GM23338 (cell line): ENCODE results near the gene OS9. TPM values are rescaled to one million over a fixed set of nuclear protein-coding genes. Genes with fewer than 3 reads are reported as not detected.

Source experiments
- ATAC-seq: fragments of 200-7000 bp; cut with Tn5 transposase; 3 replicates; pipeline ENCODE4 v1.9.1; 2020
- DNase-seq: peaks from one replicate; pipeline ENCODE4 v3.0.0-alpha.2; 2015; ENCODE audit warnings: low spot score
- H2AFZ ChIP-seq: fragments of 200-600 bp; sonication (generic); 2 replicates; pipeline ENCODE4 v1.8.0; 2016; ENCODE audit warnings: antibody characterized with exemption, mild to moderate bottlenecking, moderate library complexity
- H3F3A ChIP-seq: fragments of 200-600 bp; sonication (generic); replicated peaks from 2 replicates; pipeline ENCODE4 v1.8.0; 2017; ENCODE audit warnings: antibody characterized with exemption, mixed run types, low read depth
- H3K27ac ChIP-seq: fragments of 200-600 bp; sonication (generic); 2 replicates; pipeline ENCODE4 v1.6.1; 2016; ENCODE audit warnings: low read depth
- H3K27me3 ChIP-seq: fragments of 200-600 bp; sonication (generic); 2 replicates; pipeline ENCODE4 v1.8.0; 2016; ENCODE audit warnings: mild to moderate bottlenecking, mixed run types, moderate library complexity; ENCODE audit not compliant: insufficient read depth
- H3K36me3 ChIP-seq: fragments of 200-600 bp; sonication (generic); 2 replicates; pipeline ENCODE4 v1.8.0; 2016; ENCODE audit warnings: mild to moderate bottlenecking; ENCODE audit not compliant: insufficient read depth
- H3K4me1 ChIP-seq: fragments of 200-600 bp; sonication (generic); 2 replicates; pipeline ENCODE4 v1.8.0; 2016; ENCODE audit warnings: mild to moderate bottlenecking, moderate library complexity; ENCODE audit not compliant: insufficient read depth
- H3K4me2 ChIP-seq: fragments of 200-600 bp; sonication (generic); 2 replicates; pipeline ENCODE4 v1.7.1; 2017; ENCODE audit warnings: mixed run types
- H3K4me3 ChIP-seq: fragments of 200-600 bp; sonication (generic); 2 replicates; pipeline ENCODE4 v1.6.1; 2016; ENCODE audit warnings: mixed run types
- H3K79me2 ChIP-seq: fragments of 200-600 bp; sonication (generic); replicated peaks from 2 replicates; pipeline ENCODE4 v1.8.0; 2017; ENCODE audit warnings: mild to moderate bottlenecking; ENCODE audit not compliant: insufficient read depth
- H3K9me2 ChIP-seq: fragments of 200-600 bp; sonication (generic); 2 replicates; pipeline ENCODE4 v1.8.0; 2017; ENCODE audit not compliant: insufficient read depth
- H4K20me1 ChIP-seq: fragments of 200-600 bp; sonication (generic); replicated peaks from 2 replicates; pipeline ENCODE4 v1.8.0; 2017; ENCODE audit warnings: mild to moderate bottlenecking; ENCODE audit not compliant: insufficient read depth
- H3K27ac Mint-ChIP-seq: 2 replicates; pipeline ENCODE4 v1.8.0; 2020; ENCODE audit warnings: inconsistent platforms, mild to moderate bottlenecking, moderate library complexity, mixed read lengths
- H3K27me3 Mint-ChIP-seq: 3 replicates; pipeline ENCODE4 v1.8.0; 2022; ENCODE audit warnings: low read depth, mild to moderate bottlenecking, moderate library complexity, mixed read lengths, inconsistent platforms; ENCODE audit not compliant: insufficient read depth, poor library complexity
- H3K36me3 Mint-ChIP-seq: 3 replicates; pipeline ENCODE4 v1.8.0; 2021; ENCODE audit warnings: low read depth, mild to moderate bottlenecking, inconsistent platforms, moderate library complexity, mixed read lengths
- H3K4me1 Mint-ChIP-seq: 3 replicates; pipeline ENCODE4 v1.8.0; 2020; ENCODE audit warnings: mild to moderate bottlenecking, inconsistent platforms, mixed read lengths
- H3K4me3 Mint-ChIP-seq: 3 replicates; pipeline ENCODE4 v1.8.0; 2021; ENCODE audit warnings: moderate library complexity, mild to moderate bottlenecking, inconsistent platforms, mixed read lengths
- H3K9me3 Mint-ChIP-seq: 3 replicates; pipeline ENCODE4 v1.8.0; 2020; ENCODE audit warnings: moderate library complexity, mild to moderate bottlenecking, inconsistent platforms, mixed read lengths
- CREB1 ChIP-seq: fragments of 250-450 bp; sonication (Bioruptor Pico); IDR thresholded peaks from 2 replicates; pipeline ENCODE4 v1.5.0; 2020; ENCODE audit warnings: low read depth, mild to moderate bottlenecking, moderate library complexity
- ETS1 ChIP-seq: IDR thresholded peaks from 2 replicates; pipeline ENCODE4 v1.6.1; 2016; ENCODE audit warnings: antibody characterized with exemption
- EZH2 ChIP-seq: fragments of 200-600 bp; sonication (generic); IDR thresholded peaks from one replicate; pipeline ENCODE4 v1.8.0; 2017; ENCODE audit warnings: antibody characterized with exemption, mild to moderate bottlenecking, low read depth; ENCODE audit not compliant: unreplicated experiment
- EZH2phosphoT487 ChIP-seq: fragments of 200-600 bp; sonication (generic); IDR thresholded peaks from one replicate; pipeline ENCODE4 v1.8.1; 2018; ENCODE audit warnings: antibody characterized with exemption; ENCODE audit not compliant: unreplicated experiment
- JUNB ChIP-seq: IDR thresholded peaks from one replicate; pipeline ENCODE4 v1.6.1; 2016; ENCODE audit warnings: antibody characterized with exemption; ENCODE audit not compliant: unreplicated experiment
- NANOG ChIP-seq: IDR thresholded peaks from 2 replicates; pipeline ENCODE4 v1.6.1; 2016; ENCODE audit warnings: antibody characterized with exemption, borderline replicate concordance
- POLR2AphosphoS5 ChIP-seq: IDR thresholded peaks from 2 replicates; pipeline ENCODE4 v1.6.1; 2016; ENCODE audit warnings: antibody characterized with exemption, low read depth
- STAT1 ChIP-seq: IDR thresholded peaks from one replicate; pipeline ENCODE4 v1.6.1; 2016; ENCODE audit warnings: antibody characterized with exemption; ENCODE audit not compliant: unreplicated experiment
- ZNF114 ChIP-seq: fragments of 250-450 bp; sonication (Bioruptor Pico); IDR thresholded peaks from 2 replicates; pipeline ENCODE4 v1.5.0; 2020; ENCODE audit warnings: mild to moderate bottlenecking, moderate library complexity
- ZNF331 ChIP-seq: fragments of 250-450 bp; sonication (Bioruptor Pico); IDR thresholded peaks from 2 replicates; pipeline ENCODE4 v1.5.0; 2020; ENCODE audit warnings: low read depth, mild to moderate bottlenecking, moderate library complexity
- polyA plus RNA-seq: library from polyadenylated mRNA; unstranded; fragments of >200 nt; fragmentation: Nextera tagmentation; extraction: Ambion mirVana; gene quantifications from 2 replicates; pipeline ENCODE4 v1.2.1, GENCODE V29; 2016
- total RNA-seq: library from RNA; depleted of rRNA; stranded (reverse); fragments of >200 nt; shearing (Covaris generic); gene quantifications from 2 replicates; pipeline ENCODE4 v1.2.3, GENCODE V29; 2014
- TF ChIP-seq, protein P1 (sequence below), 2 experiments: fragments of 200-600 bp in 1 of 2; sonication (generic) in 1 of 2; conservative IDR thresholded peaks; 2 replicates each; pipeline versions ENCODE4 v1.5.1 to v1.6.1; 2016 to 2017; ENCODE audit warnings: antibody characterized with exemption in 2 of 2, low read depth in 2 of 2, mild to moderate bottlenecking in 2 of 2, moderate library complexity in 1 of 2
- TF ChIP-seq, protein P2 (sequence below): IDR thresholded peaks from one replicate; pipeline ENCODE4 v1.6.1; 2018; ENCODE audit warnings: antibody characterized with exemption; ENCODE audit not compliant: unreplicated experiment
- TF ChIP-seq, protein P3 (sequence below): fragments of 250-450 bp; sonication (Bioruptor Pico); IDR thresholded peaks from 2 replicates; pipeline ENCODE4 v1.5.0; 2020; ENCODE audit warnings: mild to moderate bottlenecking, moderate library complexity

The OS9 gene
- total and polyA plus RNA-seq, 2 experiments from 2014 or later = 27.5 to 79.7 TPM

GRCh38 chr12:57718641-57719528, 25.0 kb downstream of the OS9 start:
- Histone ChIP-seq H3K4me2 (no peak overlapping the region), H4K20me1 (no peaks in the 10 kb centered on the region), H3K27ac (no peak overlapping the region), H3K79me2 (no peaks in the 10 kb centered on the region), H3K9me2 (no peaks in the 10 kb centered on the region), H3K27me3 (peaks cover 11% of the 10 kb centered on the region), H3K36me3 (peaks cover 6% of the 10 kb centered on the region; the same call in 1 of the 2 replicates), H3F3A (no peaks in the 10 kb centered on the region), H3K4me1 (no peaks in the 10 kb centered on the region), H2AFZ (no peak overlapping the region), H3K4me3 (no peak overlapping the region)
- peaks cover 15% of the 10 kb centered on the region for H3K36me3 Mint-ChIP-seq
- DNase-seq (no peak), ATAC-seq (no peak)
- peaks cover 11% of the 10 kb centered on the region for H3K27me3 Mint-ChIP-seq
- H3K9me3 Mint-ChIP-seq = no peaks in the 10 kb centered on the region
- H3K4me1 Mint-ChIP-seq = peaks cover 3% of the 10 kb centered on the region; the same call in 2 of the 3 replicates
- no peak overlapping the region for H3K4me3 Mint-ChIP-seq
- no peak overlapping the region for H3K27ac Mint-ChIP-seq
- TF ChIP-seq CREB1 (CRISPR knock-in tag) (no peak), POLR2AphosphoS5 (no peak), ETS1 (no peak), EZH2 (no peak), STAT1 (no peak), ZNF331 (no peak), EZH2phosphoT487 (no peak), JUNB (no peak), ZNF114 (CRISPR knock-in tag) (no peak), NANOG (no peak)
- TF ChIP-seq, protein P1, sequence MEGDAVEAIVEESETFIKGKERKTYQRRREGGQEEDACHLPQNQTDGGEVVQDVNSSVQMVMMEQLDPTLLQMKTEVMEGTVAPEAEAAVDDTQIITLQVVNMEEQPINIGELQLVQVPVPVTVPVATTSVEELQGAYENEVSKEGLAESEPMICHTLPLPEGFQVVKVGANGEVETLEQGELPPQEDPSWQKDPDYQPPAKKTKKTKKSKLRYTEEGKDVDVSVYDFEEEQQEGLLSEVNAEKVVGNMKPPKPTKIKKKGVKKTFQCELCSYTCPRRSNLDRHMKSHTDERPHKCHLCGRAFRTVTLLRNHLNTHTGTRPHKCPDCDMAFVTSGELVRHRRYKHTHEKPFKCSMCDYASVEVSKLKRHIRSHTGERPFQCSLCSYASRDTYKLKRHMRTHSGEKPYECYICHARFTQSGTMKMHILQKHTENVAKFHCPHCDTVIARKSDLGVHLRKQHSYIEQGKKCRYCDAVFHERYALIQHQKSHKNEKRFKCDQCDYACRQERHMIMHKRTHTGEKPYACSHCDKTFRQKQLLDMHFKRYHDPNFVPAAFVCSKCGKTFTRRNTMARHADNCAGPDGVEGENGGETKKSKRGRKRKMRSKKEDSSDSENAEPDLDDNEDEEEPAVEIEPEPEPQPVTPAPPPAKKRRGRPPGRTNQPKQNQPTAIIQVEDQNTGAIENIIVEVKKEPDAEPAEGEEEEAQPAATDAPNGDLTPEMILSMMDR (conservative IDR thresholded peaks at IDR 0.05; ENCODE audit: low read depth in 2 of 2) = no peak
- TF ChIP-seq, protein P2, sequence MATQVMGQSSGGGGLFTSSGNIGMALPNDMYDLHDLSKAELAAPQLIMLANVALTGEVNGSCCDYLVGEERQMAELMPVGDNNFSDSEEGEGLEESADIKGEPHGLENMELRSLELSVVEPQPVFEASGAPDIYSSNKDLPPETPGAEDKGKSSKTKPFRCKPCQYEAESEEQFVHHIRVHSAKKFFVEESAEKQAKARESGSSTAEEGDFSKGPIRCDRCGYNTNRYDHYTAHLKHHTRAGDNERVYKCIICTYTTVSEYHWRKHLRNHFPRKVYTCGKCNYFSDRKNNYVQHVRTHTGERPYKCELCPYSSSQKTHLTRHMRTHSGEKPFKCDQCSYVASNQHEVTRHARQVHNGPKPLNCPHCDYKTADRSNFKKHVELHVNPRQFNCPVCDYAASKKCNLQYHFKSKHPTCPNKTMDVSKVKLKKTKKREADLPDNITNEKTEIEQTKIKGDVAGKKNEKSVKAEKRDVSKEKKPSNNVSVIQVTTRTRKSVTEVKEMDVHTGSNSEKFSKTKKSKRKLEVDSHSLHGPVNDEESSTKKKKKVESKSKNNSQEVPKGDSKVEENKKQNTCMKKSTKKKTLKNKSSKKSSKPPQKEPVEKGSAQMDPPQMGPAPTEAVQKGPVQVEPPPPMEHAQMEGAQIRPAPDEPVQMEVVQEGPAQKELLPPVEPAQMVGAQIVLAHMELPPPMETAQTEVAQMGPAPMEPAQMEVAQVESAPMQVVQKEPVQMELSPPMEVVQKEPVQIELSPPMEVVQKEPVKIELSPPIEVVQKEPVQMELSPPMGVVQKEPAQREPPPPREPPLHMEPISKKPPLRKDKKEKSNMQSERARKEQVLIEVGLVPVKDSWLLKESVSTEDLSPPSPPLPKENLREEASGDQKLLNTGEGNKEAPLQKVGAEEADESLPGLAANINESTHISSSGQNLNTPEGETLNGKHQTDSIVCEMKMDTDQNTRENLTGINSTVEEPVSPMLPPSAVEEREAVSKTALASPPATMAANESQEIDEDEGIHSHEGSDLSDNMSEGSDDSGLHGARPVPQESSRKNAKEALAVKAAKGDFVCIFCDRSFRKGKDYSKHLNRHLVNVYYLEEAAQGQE = no peak
- TF ChIP-seq, protein P3, sequence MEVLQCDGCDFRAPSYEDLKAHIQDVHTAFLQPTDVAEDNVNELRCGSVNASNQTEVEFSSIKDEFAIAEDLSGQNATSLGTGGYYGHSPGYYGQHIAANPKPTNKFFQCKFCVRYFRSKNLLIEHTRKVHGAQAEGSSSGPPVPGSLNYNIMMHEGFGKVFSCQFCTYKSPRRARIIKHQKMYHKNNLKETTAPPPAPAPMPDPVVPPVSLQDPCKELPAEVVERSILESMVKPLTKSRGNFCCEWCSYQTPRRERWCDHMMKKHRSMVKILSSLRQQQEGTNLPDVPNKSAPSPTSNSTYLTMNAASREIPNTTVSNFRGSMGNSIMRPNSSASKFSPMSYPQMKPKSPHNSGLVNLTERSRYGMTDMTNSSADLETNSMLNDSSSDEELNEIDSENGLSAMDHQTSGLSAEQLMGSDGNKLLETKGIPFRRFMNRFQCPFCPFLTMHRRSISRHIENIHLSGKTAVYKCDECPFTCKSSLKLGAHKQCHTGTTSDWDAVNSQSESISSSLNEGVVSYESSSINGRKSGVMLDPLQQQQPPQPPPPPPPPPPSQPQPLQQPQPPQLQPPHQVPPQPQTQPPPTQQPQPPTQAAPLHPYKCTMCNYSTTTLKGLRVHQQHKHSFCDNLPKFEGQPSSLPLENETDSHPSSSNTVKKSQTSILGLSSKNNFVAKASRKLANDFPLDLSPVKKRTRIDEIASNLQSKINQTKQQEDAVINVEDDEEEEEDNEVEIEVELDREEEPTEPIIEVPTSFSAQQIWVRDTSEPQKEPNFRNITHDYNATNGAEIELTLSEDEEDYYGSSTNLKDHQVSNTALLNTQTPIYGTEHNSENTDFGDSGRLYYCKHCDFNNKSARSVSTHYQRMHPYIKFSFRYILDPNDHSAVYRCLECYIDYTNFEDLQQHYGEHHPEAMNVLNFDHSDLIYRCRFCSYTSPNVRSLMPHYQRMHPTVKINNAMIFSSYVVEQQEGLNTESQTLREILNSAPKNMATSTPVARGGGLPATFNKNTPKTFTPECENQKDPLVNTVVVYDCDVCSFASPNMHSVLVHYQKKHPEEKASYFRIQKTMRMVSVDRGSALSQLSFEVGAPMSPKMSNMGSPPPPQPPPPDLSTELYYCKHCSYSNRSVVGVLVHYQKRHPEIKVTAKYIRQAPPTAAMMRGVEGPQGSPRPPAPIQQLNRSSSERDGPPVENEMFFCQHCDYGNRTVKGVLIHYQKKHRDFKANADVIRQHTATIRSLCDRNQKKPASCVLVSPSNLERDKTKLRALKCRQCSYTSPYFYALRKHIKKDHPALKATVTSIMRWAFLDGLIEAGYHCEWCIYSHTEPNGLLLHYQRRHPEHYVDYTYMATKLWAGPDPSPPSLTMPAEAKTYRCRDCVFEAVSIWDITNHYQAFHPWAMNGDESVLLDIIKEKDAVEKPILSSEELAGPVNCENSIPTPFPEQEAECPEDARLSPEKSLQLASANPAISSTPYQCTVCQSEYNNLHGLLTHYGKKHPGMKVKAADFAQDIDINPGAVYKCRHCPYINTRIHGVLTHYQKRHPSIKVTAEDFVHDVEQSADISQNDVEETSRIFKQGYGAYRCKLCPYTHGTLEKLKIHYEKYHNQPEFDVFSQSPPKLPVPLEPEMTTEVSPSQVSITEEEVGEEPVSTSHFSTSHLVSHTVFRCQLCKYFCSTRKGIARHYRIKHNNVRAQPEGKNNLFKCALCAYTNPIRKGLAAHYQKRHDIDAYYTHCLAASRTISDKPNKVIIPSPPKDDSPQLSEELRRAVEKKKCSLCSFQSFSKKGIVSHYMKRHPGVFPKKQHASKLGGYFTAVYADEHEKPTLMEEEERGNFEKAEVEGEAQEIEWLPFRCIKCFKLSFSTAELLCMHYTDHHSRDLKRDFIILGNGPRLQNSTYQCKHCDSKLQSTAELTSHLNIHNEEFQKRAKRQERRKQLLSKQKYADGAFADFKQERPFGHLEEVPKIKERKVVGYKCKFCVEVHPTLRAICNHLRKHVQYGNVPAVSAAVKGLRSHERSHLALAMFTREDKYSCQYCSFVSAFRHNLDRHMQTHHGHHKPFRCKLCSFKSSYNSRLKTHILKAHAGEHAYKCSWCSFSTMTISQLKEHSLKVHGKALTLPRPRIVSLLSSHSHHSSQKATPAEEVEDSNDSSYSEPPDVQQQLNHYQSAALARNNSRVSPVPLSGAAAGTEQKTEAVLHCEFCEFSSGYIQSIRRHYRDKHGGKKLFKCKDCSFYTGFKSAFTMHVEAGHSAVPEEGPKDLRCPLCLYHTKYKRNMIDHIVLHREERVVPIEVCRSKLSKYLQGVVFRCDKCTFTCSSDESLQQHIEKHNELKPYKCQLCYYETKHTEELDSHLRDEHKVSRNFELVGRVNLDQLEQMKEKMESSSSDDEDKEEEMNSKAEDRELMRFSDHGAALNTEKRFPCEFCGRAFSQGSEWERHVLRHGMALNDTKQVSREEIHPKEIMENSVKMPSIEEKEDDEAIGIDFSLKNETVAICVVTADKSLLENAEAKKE = no peak
